PC-3 (cell line): ENCODE measurements around the gene NAV2. TPM values are rescaled to one million over a fixed set of nuclear protein-coding genes. Genes with fewer than 3 reads are reported as not detected.
"Not testable (repeated sequence)": the region's sequence is repeated elsewhere in the genome, so short reads cannot be mapped to it uniquely, and the experiment has no call there.

Experiments used
- ATAC-seq: fragments of 200-7000 bp; cut with Tn5 transposase; 2 replicates; pipeline ENCODE4 v1.9.1; 2020; ENCODE audit warnings: mild to moderate bottlenecking, moderate library complexity
- BruUV-seq: library from RNA; stranded (reverse); fragments of 400-500 nt; replicated peaks from 2 replicates; lab custom pipeline; 2021; lab: Mats Ljungman, UMichigan
- CTCF ChIA-PET: fragments of 300-600 bp; sonication (Branson Sonifier 250); formaldehyde crosslinking; loops from one replicate; lab custom pipeline; 2022; ENCODE audit warnings: antibody characterized with exemption; lab: Charles Lee
- POLR2A ChIA-PET: fragments of 300-600 bp; sonication (Branson Sonifier 250); formaldehyde crosslinking; loops from one replicate; lab custom pipeline; 2022; ENCODE audit warnings: antibody characterized with exemption; ENCODE audit not compliant: unreplicated experiment; lab: Charles Lee
- DNase-seq: peaks from one replicate; pipeline ENCODE4 v3.0.0-alpha.2; 2015
- H2AFZ ChIP-seq: fragments of 300-600 bp; sonication (generic); 2 replicates; pipeline ENCODE4 v1.6.0; 2016; ENCODE audit warnings: antibody characterized with exemption, low read length
- H3F3A ChIP-seq: fragments of 300-600 bp; sonication (generic); one replicate; pipeline ENCODE4 v1.6.0; 2017; ENCODE audit warnings: antibody characterized with exemption, low read length, control low read depth, mild to moderate bottlenecking; ENCODE audit not compliant: unreplicated experiment
- H3K27ac ChIP-seq: fragments of 300-600 bp; sonication (generic); 2 replicates; pipeline ENCODE4 v1.5.1; 2016; ENCODE audit warnings: mild to moderate bottlenecking, low read length
- H3K27me3 ChIP-seq: fragments of 300-600 bp; sonication (generic); 2 replicates; pipeline ENCODE4 v1.6.1; 2016; ENCODE audit warnings: low read length, mixed read lengths
- H3K36me3 ChIP-seq: fragments of 300-600 bp; sonication (generic); 2 replicates; pipeline ENCODE4 v1.6.1; 2016; ENCODE audit warnings: low read depth, mixed run types, low read length, mixed read lengths
- H3K4me1 ChIP-seq: fragments of 300-600 bp; sonication (generic); 2 replicates; pipeline ENCODE4 v1.5.1; 2016; ENCODE audit warnings: low read length; ENCODE audit not compliant: insufficient read depth
- H3K4me2 ChIP-seq: fragments of 300-600 bp; sonication (generic); 2 replicates; pipeline ENCODE4 v1.6.0; 2016; ENCODE audit warnings: low read length
- H3K4me3 ChIP-seq: fragments of 300-600 bp; sonication (generic); 2 replicates; pipeline ENCODE4 v1.5.1; 2016; ENCODE audit warnings: mild to moderate bottlenecking, low read length, mixed read lengths
- H3K79me2 ChIP-seq: fragments of 300-600 bp; sonication (generic); 2 replicates; pipeline ENCODE4 v1.6.1; 2017; ENCODE audit warnings: low read length, mixed read lengths
- H3K9ac ChIP-seq: fragments of 300-600 bp; sonication (generic); 2 replicates; pipeline ENCODE4 v1.6.0; 2016; ENCODE audit warnings: mild to moderate bottlenecking, low read length
- H3K9me2 ChIP-seq: fragments of 300-600 bp; sonication (generic); replicated peaks from 2 replicates; pipeline ENCODE4 v1.6.1; 2016; ENCODE audit warnings: mixed run types, low read length, mixed read lengths
- H3K9me3 ChIP-seq: fragments of 300-600 bp; sonication (generic); 2 replicates; pipeline ENCODE4 v1.6.1; 2016; ENCODE audit warnings: low read length, mixed read lengths
- H4K20me1 ChIP-seq: fragments of 300-600 bp; sonication (generic); 2 replicates; pipeline ENCODE4 v1.6.1; 2016; ENCODE audit warnings: low read length, mixed read lengths
- EZH2 ChIP-seq: fragments of 300-600 bp; sonication (generic); IDR thresholded peaks from one replicate; pipeline ENCODE4 v1.6.1; 2017; ENCODE audit warnings: antibody characterized with exemption, mild to moderate bottlenecking, low read length; ENCODE audit not compliant: unreplicated experiment
- EZH2phosphoT487 ChIP-seq: fragments of 300-600 bp; sonication (generic); IDR thresholded peaks from 2 replicates; pipeline ENCODE4 v1.6.1; 2018; ENCODE audit warnings: mild to moderate bottlenecking, antibody characterized with exemption, low read length, borderline replicate concordance
- intact Hi-C: fragments of 100-400 bp; cut with micrococcal nuclease; formaldehyde crosslinking; loops from 2 replicates; pipeline ENCODE4 v1.9.0; 2023
- total RNA-seq: library from RNA; depleted of rRNA; stranded (reverse); fragments of >200 nt; gene quantifications from 2 replicates; pipeline ENCODE4 v1.2.3, GENCODE V29; 2014
- TF ChIP-seq, protein P1 (sequence below): fragments of 300-600 bp; sonication (generic); conservative IDR thresholded peaks from 2 replicates; pipeline ENCODE4 v1.5.1; 2017; ENCODE audit warnings: antibody characterized with exemption, low read depth, mild to moderate bottlenecking, low read length

NAV2 gene
- total RNA-seq, 1 experiment from 2014 or later: 10.4 TPM

DNA sequence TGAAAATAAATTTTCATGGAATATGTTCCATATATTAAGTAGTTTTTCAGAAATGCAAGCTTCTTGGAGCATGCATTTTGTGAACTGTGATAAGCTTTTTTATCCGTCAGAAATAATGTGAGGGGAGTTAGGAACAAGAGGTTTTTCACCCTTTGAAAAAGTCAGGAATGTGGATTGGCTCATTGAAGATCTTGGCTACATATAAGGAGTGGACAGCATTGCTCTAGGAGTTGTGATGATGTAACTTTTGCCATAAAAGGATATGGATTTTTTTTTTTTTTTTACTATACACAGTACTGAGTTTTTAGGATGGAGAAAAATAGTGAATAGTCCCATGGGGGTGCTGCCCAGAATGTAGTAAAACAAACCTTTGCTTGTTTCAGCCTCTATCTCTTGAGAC, 180.2 kb downstream of the NAV2 start:
- H3K79me2 ChIP-seq: no peaks in the 10 kb centered on the region
- H3K36me3 ChIP-seq: no peaks in the 10 kb centered on the region
- H3K4me3 ChIP-seq: no peak overlapping the region
- POLR2A ChIA-PET: no interaction called here
- CTCF ChIA-PET: no interaction called here
- no peak overlapping the region for H3K9ac ChIP-seq
- peaks cover 30% of the 10 kb centered on the region for H3K4me1 ChIP-seq
- BruUV-seq: no TSS peak
- H3K4me2 ChIP-seq: no peak overlapping the region
- H3K27me3 ChIP-seq: no peaks in the 10 kb centered on the region
- TF ChIP-seq EZH2 (no peak), EZH2phosphoT487 (no peak)
- TF ChIP-seq, protein P1, sequence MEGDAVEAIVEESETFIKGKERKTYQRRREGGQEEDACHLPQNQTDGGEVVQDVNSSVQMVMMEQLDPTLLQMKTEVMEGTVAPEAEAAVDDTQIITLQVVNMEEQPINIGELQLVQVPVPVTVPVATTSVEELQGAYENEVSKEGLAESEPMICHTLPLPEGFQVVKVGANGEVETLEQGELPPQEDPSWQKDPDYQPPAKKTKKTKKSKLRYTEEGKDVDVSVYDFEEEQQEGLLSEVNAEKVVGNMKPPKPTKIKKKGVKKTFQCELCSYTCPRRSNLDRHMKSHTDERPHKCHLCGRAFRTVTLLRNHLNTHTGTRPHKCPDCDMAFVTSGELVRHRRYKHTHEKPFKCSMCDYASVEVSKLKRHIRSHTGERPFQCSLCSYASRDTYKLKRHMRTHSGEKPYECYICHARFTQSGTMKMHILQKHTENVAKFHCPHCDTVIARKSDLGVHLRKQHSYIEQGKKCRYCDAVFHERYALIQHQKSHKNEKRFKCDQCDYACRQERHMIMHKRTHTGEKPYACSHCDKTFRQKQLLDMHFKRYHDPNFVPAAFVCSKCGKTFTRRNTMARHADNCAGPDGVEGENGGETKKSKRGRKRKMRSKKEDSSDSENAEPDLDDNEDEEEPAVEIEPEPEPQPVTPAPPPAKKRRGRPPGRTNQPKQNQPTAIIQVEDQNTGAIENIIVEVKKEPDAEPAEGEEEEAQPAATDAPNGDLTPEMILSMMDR: no peak
- no peaks in the 10 kb centered on the region for H3F3A ChIP-seq
- intact Hi-C loops: loop anchor here (5.0 kb wide), 1 partner anchor 41 kb away; no protein-coding TSS in a partner anchor
- H3K27ac ChIP-seq: no peak overlapping the region
- no peak for DNase-seq
- ATAC-seq: no peak
- no peaks in the 10 kb centered on the region for H3K9me2 ChIP-seq
- no peaks in the 10 kb centered on the region for H4K20me1 ChIP-seq
- H3K9me3 ChIP-seq: no peaks in the 10 kb centered on the region
- no peak overlapping the region for H2AFZ ChIP-seq

DNA sequence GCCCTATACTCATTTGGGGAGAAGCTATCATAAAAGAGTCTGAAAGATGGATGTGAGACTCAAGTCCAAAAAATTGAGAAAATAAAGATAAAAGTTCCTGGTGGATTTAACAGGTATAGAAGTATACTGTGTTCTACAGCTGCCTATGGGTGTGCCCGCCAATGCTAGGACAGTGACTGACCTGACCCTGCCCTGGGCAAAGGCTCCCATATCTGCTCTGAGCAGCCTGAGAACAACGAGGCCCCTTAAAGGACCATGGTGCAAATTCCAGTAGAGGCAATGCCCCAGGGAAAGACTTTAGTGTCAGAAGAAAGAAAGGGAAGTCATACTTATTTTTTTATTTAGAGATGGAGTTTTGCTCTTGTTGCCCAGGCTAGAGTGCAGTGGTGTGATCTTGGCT, 181.8 kb downstream of the NAV2 start:
- Histone ChIP-seq H3K9me3 (no peaks in the 10 kb centered on the region), H3F3A (no peaks in the 10 kb centered on the region), H3K79me2 (no peaks in the 10 kb centered on the region), H3K27me3 (no peaks in the 10 kb centered on the region), H3K36me3 (no peaks in the 10 kb centered on the region), H3K4me2 (no peak overlapping the region), H3K4me1 (peaks cover 30% of the 10 kb centered on the region), H4K20me1 (no peaks in the 10 kb centered on the region), H3K9ac (no peak overlapping the region), H3K27ac (no peak overlapping the region), H2AFZ (no peak overlapping the region), H3K9me2 (no peaks in the 10 kb centered on the region), H3K4me3 (no peak overlapping the region)
- TF ChIP-seq, protein P1: no peak
- TF ChIP-seq EZH2phosphoT487 (no peak), EZH2 (no peak)
- intact Hi-C loops: loop anchor here (5.0 kb wide), 1 partner anchor 42 kb away; no protein-coding TSS in a partner anchor
- ATAC-seq (no peak), DNase-seq (no peak)
- ChIA-PET CTCF (no interaction called here), POLR2A (no interaction called here)
- no TSS peak for BruUV-seq

DNA sequence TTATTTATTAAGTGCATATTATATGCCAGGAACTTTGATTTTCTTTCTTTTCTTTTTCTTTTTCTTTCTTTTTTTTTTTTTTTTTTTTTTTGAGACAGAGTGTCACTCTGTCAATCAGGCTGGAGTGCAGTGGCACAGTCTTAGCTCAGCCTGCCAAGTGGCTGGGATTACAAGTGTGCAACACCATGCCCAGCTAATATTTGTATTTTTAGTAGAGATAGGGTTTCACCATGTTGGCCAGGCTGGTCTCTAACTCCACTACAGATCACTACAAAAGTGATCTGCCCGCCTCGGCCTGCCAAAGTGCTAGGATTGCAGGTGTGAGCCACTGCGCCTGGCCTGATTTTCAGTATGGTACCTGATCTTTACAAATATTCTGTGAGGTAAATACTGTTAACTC, 182.4 kb downstream of the NAV2 start:
- H3K9me2 ChIP-seq, H3K27me3 ChIP-seq, H3K27ac ChIP-seq, DNase-seq, intact Hi-C loops, H3K9ac ChIP-seq, H2AFZ ChIP-seq, H3K4me2 ChIP-seq, H3F3A ChIP-seq, CTCF ChIA-PET, BruUV-seq, H4K20me1 ChIP-seq, H3K9me3 ChIP-seq, POLR2A ChIA-PET, H3K4me3 ChIP-seq, H3K36me3 ChIP-seq, H3K79me2 ChIP-seq, ATAC-seq: not testable (repeated sequence)
- peaks cover 27% of the 10 kb centered on the region for H3K4me1 ChIP-seq
